GM12892 (cell line): ENCODE data around the gene MFSD11.

Experiments
- POLR2A ChIP-seq: IDR thresholded peaks from 2 replicates; pipeline ENCODE4 v1.6.1; 2011; ENCODE audit warnings: low read depth, low read length, control low read depth
- POLR2AphosphoS5 ChIP-seq: IDR thresholded peaks from 2 replicates; pipeline ENCODE4 v1.6.1; 2011; ENCODE audit warnings: low read depth, low read length, control low read depth
- TAF1 ChIP-seq: IDR thresholded peaks from 2 replicates; pipeline ENCODE4 v1.6.1; 2011; ENCODE audit warnings: low read depth, mild to moderate bottlenecking, control low read depth, low read length, borderline replicate concordance

DNA sequence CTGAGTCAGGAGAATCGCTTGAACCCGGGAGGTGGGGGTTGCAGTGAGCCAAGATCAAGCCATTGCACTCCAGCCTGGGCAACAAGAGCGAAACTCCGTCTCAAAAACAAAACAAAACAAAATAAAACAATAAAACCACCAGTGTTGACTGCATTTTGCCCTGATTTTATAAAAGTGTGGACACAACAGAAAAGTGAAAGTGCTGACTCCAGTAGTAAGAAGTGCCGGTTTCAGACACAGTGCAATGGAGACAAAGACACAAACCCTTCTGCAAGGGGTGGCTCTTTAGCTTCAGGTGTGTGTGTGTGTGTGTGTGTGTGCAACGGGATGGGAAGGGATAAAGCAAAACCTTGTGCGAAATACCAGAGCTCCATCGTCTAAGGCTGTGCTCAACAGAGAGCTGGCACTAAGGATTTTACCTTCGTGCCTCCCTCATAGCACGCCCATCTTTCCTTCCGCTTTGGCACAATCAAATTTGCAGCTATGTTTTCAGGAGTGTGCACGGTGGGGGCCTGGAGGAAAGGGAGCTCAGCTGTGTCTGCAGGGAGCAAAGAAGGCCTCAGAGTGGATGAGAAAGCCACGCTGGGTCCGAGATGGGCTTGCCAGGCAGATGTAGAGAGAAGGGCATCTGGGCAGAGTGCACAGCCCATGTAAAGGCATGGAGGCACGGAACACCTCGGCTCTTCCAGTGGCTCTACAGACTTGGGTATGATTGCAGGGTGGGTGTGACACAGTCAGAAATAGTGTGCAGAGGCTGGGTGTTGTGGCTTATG is 42.7 kb upstream of the MFSD11 start:
- TF ChIP-seq POLR2A, result no peak
- no peak for TF ChIP-seq TAF1
- TF ChIP-seq POLR2AphosphoS5, result no peak
